Endometrium (tissue), 2 donors: ENCODE results near the gene CTSC.

Source experiments
- FAIRE-seq: peaks from 2 replicates; lab custom pipeline; 2012; peaks lifted over from hg19 to GRCh38; lab: Jason Lieb, UNC
- donor health status: control.
- donor health status: control.

Gene CTSC

GRCh38 chr11:88337181-88337986 is at the start of gene CTSC:
Gene CTSC (minus strand): TSS chr11:88337736. CDS start chr11:88337672, 64 bp downstream.
- no peak for FAIRE-seq

GRCh38 chr11:88384669-88385005 is 47.1 kb upstream of the CTSC start:
- FAIRE-seq, result no peak

GRCh38 chr11:88384004-88384668 is 46.6 kb upstream of the CTSC start:
- FAIRE-seq, result no peak

GRCh38 chr11:88383447-88383846 is 45.9 kb upstream of the CTSC start:
- no peak for FAIRE-seq

GRCh38 chr11:88379130-88379529 is 41.6 kb upstream of the CTSC start:
- no peak for FAIRE-seq

- no peak for FAIRE-seq
Observed at GRCh38 chr11:88378422-88379066, 41.0 kb upstream of the CTSC start.

GRCh38 chr11:88377646-88378045 is 40.1 kb upstream of the CTSC start:
- no peak for FAIRE-seq

- no peak for FAIRE-seq
Observed at GRCh38 chr11:88377144-88377543, 39.6 kb upstream of the CTSC start.

GRCh38 chr11:88375927-88376470 is 38.5 kb upstream of the CTSC start:
- no peak for FAIRE-seq

- no peak for FAIRE-seq
Observed at GRCh38 chr11:88370782-88371181, 33.2 kb upstream of the CTSC start.

GRCh38 chr11:88367310-88367709 is 29.8 kb upstream of the CTSC start:
- FAIRE-seq, result no peak

- no peak for FAIRE-seq
Observed at GRCh38 chr11:88363648-88364065, 26.1 kb upstream of the CTSC start.

GRCh38 chr11:88363004-88363403 is 25.5 kb upstream of the CTSC start:
- FAIRE-seq, result no peak

- no peak for FAIRE-seq
Observed at GRCh38 chr11:88360141-88360540, 22.6 kb upstream of the CTSC start.

GRCh38 chr11:88359541-88359940 is 22.0 kb upstream of the CTSC start:
- no peak for FAIRE-seq

- FAIRE-seq, result no peak
Observed at GRCh38 chr11:88359114-88359513, 21.6 kb upstream of the CTSC start.

- no peak for FAIRE-seq
Observed at GRCh38 chr11:88358040-88358431, 20.5 kb upstream of the CTSC start.

GRCh38 chr11:88357323-88358039 is 19.9 kb upstream of the CTSC start:
- FAIRE-seq, result no peak

GRCh38 chr11:88355887-88356286 is 18.4 kb upstream of the CTSC start:
- FAIRE-seq, result no peak

GRCh38 chr11:88354912-88355311 is 17.4 kb upstream of the CTSC start:
- FAIRE-seq, result no peak

- no peak for FAIRE-seq
Observed at GRCh38 chr11:88353835-88354496, 16.4 kb upstream of the CTSC start.

- no peak for FAIRE-seq
Observed at GRCh38 chr11:88353386-88353785, 15.8 kb upstream of the CTSC start.
